ENCODE data around the gene CDC6. TPM values are rescaled to one million over a fixed set of nuclear protein-coding genes. Genes with fewer than 3 reads are reported as not detected.

CDC6 gene
- total RNA-seq, 1 donor from 2014 or later: 3.7 TPM

DNA sequence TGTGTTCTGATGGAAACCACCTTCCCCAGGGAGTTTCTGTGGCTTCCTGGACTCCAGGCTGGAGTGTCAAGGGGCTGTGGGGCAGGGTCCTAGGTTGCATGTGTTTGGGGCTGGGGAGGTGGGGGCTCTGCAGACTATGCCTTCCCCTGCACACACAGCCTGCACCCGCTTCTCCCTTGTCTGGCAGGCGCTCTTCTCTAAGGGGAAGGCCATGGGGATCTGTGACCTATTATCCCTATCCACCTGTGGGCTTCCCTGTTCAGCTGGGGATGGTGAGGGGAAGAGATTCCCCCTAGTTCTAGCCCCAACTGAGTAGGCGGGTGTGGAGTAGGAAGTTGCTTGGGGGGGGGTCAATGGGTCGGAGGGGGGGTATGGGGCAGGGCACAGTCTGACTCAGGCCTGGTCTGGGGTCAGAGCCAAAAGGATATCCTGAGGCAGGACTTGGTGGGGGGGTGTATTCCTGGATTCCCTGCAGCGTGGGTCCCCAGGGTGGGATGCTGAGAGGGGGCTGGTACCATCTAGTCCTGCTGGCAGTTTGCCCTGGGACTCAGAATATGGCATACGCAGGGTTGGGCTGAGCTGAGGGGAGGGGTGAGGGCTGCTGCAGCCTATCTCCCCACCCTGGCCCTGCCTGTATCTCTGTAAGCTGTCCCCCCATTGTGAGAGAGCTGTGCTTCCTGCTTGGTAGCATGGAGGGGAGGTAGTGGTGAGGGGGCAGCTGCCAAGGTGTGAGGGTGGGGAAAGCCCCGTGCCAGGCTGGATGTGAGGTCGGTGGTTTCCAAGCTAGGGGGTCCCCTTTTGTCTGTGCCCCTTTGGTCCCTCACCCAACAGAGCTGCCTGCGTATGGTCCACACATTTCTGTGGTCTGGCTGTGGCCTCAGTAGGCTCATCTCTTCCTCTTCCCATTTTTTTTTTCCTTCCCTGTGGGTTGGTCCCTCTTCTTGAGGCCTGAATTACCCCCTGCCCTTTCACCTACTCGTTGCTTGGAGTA is 36.0 kb downstream of the CDC6 start:
- DNase-seq (ENCODE audit: extremely low spot score in 2 of 2): no peak
- Histone ChIP-seq H3K4me3 (peak overlapping the region; percentile 80 to 86), H3K27me3 (no peaks in the 10 kb centered on the region), H3K9me3 (no peaks in the 10 kb centered on the region), H3K36me3 (no peaks in the 10 kb centered on the region), H3K27ac (peak overlapping the region; percentile 96), H3K4me1 (peaks cover 100% of the 10 kb centered on the region)
- no peak for TF ChIP-seq POLR2A (IDR thresholded peaks at IDR 0.05)
- intact Hi-C loops (cut with DNase I): no loop called here

DNA sequence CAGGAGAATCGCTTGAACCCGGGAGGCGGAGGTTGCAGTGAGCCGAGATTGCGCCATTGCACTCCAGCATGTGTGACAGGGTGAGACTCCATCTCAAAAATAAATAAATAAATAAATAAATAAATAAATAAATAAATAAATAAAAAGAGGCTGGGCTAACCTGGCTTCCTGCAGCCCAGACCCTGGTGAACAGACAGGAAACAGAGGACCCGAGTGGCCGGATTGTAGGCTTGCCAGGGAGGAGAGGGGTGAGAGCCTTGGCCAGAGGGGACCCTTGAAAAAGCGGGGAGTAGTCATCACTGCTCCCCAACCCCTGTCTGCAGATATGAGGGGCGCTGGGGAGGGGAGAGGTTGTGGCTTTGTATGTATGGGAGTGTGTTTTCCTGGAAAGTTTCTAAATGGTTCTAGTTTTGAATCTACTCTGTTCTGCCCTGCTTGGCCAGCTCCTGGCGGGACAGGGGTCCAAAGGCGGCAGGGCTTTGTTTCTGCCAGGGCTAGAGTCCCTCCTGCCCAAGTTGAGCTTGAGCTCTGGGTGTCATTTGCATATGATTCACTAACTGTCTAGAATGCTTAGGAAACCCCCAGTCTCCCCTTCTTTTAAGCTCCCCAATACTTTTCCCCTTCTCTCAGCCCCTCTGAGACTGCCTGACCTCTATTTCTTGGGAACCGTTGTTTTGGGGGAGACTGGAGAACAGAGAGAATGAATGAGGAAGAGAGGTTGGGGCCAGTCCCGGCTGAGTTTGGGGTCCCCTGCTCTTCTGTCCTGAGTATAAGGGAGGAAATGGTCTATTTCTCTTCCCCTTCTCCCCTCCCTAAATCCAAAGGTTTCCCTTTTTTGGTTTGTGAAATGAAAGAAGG is 37.7 kb downstream of the CDC6 start:
- H3K4me3 ChIP-seq: no peak overlapping the region
- no peak for DNase-seq (ENCODE audit: extremely low spot score in 2 of 2)

DNA sequence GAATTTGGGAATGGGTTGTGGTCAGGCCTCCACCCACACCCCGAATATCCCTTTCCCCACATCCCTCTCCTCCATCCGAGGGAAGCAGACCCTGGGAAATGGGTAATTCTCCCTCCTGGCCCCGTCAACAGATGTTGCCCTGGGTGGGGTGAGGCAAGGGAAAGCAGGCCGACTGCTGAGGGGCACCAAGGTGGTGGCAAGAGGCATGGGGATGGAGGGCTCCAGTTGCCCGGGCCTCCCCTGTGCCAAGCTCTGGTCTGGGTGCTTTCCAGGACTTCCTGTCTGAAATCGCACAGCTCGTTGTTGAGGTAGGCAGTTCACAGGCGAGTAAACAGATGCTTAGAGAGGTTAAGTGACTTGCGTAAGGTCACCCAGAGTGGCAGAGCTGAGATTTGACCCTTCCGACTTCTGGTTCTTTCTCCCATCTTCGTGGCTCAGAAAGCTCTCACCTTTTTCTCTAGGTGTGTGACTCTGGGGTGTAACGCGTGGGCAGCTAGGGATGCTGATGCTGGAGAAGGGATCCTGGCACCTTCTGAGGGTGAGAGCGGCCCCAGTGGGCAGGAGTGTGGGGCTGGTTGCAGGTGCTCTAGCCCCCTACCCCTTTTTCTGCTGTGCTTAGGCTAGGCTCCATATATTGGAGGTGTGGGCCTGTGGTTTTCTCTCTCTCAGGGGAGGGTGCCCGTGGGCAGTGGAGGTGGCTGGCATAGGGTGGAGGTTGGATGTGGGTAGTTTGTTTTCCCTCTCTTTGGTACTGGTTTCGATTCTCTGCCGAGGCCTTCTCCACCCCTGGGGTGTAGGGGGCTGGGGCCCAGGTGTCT is 38.5 kb downstream of the CDC6 start:
- Histone ChIP-seq H3K27me3 (no peaks in the 10 kb centered on the region), H3K36me3 (no peaks in the 10 kb centered on the region), H3K4me1 (peaks cover 100% of the 10 kb centered on the region), H3K4me3 (no peak overlapping the region), H3K9me3 (no peaks in the 10 kb centered on the region), H3K27ac (peak overlapping the region; percentile 96)
- intact Hi-C loops (cut with DNase I): no loop called here
- no peak for TF ChIP-seq POLR2A (IDR thresholded peaks at IDR 0.05)
- TF ChIP-seq, protein P1, sequence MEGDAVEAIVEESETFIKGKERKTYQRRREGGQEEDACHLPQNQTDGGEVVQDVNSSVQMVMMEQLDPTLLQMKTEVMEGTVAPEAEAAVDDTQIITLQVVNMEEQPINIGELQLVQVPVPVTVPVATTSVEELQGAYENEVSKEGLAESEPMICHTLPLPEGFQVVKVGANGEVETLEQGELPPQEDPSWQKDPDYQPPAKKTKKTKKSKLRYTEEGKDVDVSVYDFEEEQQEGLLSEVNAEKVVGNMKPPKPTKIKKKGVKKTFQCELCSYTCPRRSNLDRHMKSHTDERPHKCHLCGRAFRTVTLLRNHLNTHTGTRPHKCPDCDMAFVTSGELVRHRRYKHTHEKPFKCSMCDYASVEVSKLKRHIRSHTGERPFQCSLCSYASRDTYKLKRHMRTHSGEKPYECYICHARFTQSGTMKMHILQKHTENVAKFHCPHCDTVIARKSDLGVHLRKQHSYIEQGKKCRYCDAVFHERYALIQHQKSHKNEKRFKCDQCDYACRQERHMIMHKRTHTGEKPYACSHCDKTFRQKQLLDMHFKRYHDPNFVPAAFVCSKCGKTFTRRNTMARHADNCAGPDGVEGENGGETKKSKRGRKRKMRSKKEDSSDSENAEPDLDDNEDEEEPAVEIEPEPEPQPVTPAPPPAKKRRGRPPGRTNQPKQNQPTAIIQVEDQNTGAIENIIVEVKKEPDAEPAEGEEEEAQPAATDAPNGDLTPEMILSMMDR (IDR thresholded peaks at IDR 0.05): no peak
- no peak for TF ChIP-seq POLR2AphosphoS5 (IDR thresholded peaks at IDR 0.05; ENCODE audit: insufficient read depth in 1 of 2, low read depth in 1 of 2)
- no peak for DNase-seq (ENCODE audit: extremely low spot score in 2 of 2)

More for the DNA sequence above, 37.7 kb downstream of the CDC6 start:
- no peaks in the 10 kb centered on the region for H3K27me3 ChIP-seq
- H3K36me3 ChIP-seq: no peaks in the 10 kb centered on the region
- peaks cover 100% of the 10 kb centered on the region for H3K4me1 ChIP-seq
- peak overlapping the region; percentile 96 for H3K27ac ChIP-seq
- TF ChIP-seq POLR2AphosphoS5 (IDR thresholded peaks at IDR 0.05; ENCODE audit: insufficient read depth in 1 of 2, low read depth in 1 of 2) (no peak), POLR2A (IDR thresholded peaks at IDR 0.05) (no peak)
- TF ChIP-seq, protein P1 (IDR thresholded peaks at IDR 0.05): no peak
- intact Hi-C loops (cut with DNase I): no loop called here
- no peaks in the 10 kb centered on the region for H3K9me3 ChIP-seq

DNA sequence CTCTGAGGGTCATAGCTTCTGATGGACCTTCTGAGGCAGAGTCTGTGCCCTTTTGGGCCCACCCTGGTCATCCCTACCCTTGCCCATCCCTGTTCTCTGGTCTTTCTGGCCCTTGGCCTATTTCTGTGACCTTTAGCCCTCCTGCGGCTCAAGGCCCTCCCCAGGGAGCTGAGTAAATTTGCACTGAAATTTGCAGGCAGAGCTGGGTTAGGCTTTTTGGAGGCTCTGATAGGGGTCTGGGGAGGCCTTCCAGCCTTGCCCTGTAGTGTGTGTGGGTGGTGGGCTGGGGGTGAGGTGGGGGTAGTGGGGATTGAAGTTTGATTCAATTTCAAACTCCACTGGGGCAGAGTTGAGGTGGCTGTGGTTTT is 39.1 kb downstream of the CDC6 start:
- Histone ChIP-seq H3K27me3 (no peaks in the 10 kb centered on the region), H3K4me1 (peaks cover 100% of the 10 kb centered on the region), H3K4me3 (no peak overlapping the region), H3K36me3 (no peaks in the 10 kb centered on the region), H3K9me3 (no peaks in the 10 kb centered on the region), H3K27ac (peak overlapping the region; percentile 96)
- intact Hi-C loops (cut with DNase I): no loop called here
- TF ChIP-seq POLR2A (IDR thresholded peaks at IDR 0.05) (no peak), POLR2AphosphoS5 (IDR thresholded peaks at IDR 0.05; ENCODE audit: insufficient read depth in 1 of 2, low read depth in 1 of 2) (no peak)
- TF ChIP-seq, protein P1 (IDR thresholded peaks at IDR 0.05): no peak
- DNase-seq (ENCODE audit: extremely low spot score in 2 of 2): no peak

DNA sequence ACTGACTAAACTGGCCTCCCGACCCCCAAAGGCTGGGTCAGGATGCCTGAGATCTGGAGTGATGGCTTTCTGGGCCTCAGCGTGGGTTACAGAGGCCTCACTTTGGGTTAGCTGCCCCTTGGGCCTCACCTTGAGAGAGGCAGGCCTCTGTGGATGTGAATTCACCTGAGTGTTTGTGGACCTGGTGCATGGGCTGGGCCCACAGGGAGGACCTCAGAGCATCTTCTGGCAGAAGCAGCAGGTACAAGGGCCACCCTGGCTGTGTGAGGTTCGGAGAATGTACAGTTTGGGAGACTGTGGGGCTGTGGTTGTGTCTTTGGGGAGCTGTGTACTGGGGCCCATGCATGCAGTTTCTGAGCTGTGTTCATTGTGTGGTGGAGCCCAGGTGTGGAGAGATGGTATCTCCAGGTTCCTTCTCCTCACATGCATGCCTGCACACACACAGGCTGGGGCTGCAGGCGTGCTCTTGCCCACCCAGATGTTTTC is 39.6 kb downstream of the CDC6 start:
- no peak for DNase-seq (ENCODE audit: extremely low spot score in 2 of 2)
- no peaks in the 10 kb centered on the region for H3K27me3 ChIP-seq
- intact Hi-C loops (cut with DNase I): no loop called here
- H3K4me1 ChIP-seq: peaks cover 100% of the 10 kb centered on the region
- H3K36me3 ChIP-seq: no peaks in the 10 kb centered on the region
- no peak overlapping the region for H3K4me3 ChIP-seq
- H3K27ac ChIP-seq: peak overlapping the region; percentile 96
- TF ChIP-seq POLR2A (IDR thresholded peaks at IDR 0.05) (no peak), POLR2AphosphoS5 (IDR thresholded peaks at IDR 0.05; ENCODE audit: insufficient read depth in 1 of 2, low read depth in 1 of 2) (no peak)
- TF ChIP-seq, protein P1 (IDR thresholded peaks at IDR 0.05): no peak
- no peaks in the 10 kb centered on the region for H3K9me3 ChIP-seq
